Right atrium auricular region (tissue), 2 donors: ENCODE results near the gene KRTAP16-1. TPM values are rescaled to one million over a fixed set of nuclear protein-coding genes. Genes with fewer than 3 reads are reported as not detected.
"Not testable (repeated sequence)": the region's sequence is repeated elsewhere in the genome, so short reads cannot be mapped to it uniquely, and the experiment has no call there.

Source experiments
- DNase-seq: peaks from one replicate; pipeline ENCODE4 v3.0.0-alpha.2; 2019; ENCODE audit warnings: low spot score
- H3K27ac ChIP-seq, 2 donors: fragments of 200-600 bp; sonication (generic); 1 replicate in 1 of 2; 2 replicates in 1 of 2; pipeline ENCODE4 v1.5.1; 2016 to 2019
- H3K27me3 ChIP-seq, 2 donors: fragments of 200-600 bp; sonication (generic); one replicate each; pipeline versions ENCODE4 v1.5.1 to v1.6.0; 2017 to 2019
- H3K36me3 ChIP-seq: fragments of 200-600 bp; sonication (generic); one replicate; pipeline ENCODE4 v1.5.1; 2016
- H3K4me1 ChIP-seq, 2 donors: fragments of 200-600 bp; sonication (generic); one replicate each; pipeline versions ENCODE4 v1.5.1 to v1.6.0; 2017 to 2019
- H3K4me3 ChIP-seq, 2 donors: fragments of 200-600 bp; sonication (generic); 1 replicate in 1 of 2; 2 replicates in 1 of 2; pipeline ENCODE4 v1.5.1; 2017 to 2019; ENCODE audit warnings: mild to moderate bottlenecking in 1 of 2, moderate library complexity in 1 of 2
- H3K9me3 ChIP-seq, 2 donors: fragments of 200-600 bp; sonication (generic); one replicate each; pipeline ENCODE4 v1.5.1; 2019
- CTCF ChIP-seq, 2 donors: fragments of 200-600 bp; sonication (generic); IDR thresholded peaks; one replicate each; pipeline ENCODE4 v1.5.1; 2019; ENCODE audit warnings: antibody characterized with exemption in 2 of 2
- total RNA-seq, 2 donors: library from RNA; depleted of rRNA; stranded (reverse); fragments of >200 nt; gene quantifications; one replicate each; pipeline ENCODE4 v1.1.0, GENCODE V29; 2016

Gene KRTAP16-1, protein sequence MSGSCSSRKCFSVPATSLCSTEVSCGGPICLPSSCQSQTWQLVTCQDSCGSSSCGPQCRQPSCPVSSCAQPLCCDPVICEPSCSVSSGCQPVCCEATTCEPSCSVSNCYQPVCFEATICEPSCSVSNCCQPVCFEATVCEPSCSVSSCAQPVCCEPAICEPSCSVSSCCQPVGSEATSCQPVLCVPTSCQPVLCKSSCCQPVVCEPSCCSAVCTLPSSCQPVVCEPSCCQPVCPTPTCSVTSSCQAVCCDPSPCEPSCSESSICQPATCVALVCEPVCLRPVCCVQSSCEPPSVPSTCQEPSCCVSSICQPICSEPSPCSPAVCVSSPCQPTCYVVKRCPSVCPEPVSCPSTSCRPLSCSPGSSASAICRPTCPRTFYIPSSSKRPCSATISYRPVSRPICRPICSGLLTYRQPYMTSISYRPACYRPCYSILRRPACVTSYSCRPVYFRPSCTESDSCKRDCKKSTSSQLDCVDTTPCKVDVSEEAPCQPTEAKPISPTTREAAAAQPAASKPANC
- not detected for total RNA-seq

DNA sequence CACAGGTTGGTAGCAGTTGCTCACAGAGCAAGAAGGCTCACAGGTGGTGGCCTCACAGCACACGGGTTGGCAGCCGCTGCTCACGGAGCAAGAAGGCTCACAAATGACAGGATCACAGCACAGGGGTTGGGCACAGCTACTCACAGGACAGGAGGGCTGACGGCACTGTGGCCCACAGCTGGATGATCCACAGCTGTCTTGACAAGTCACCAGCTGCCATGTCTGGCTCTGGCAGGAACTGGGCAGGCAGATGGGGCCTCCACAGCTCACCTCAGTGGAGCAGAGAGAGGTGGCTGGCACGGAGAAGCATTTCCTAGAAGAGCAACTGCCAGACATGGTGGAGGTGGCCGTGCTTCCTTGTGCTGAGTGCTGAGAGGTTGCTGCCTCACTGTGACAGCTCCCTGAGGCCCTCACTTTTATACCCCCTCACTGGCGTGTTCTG is at the start of gene KRTAP16-1:
TSS of gene KRTAP16-1 (minus strand) at position 392 of the 442 bp plus-strand sequence. CDS start at position 336, 56 bp downstream.
- Histone ChIP-seq H3K9me3 (no peaks in the 10 kb centered on the region), H3K27ac (no peak within 1 kb of the TSS), H3K36me3 (no peaks in the 10 kb centered on the region), H3K4me3 (peak within 1 kb of the TSS in 1 of 2 donors; percentile 3), H3K4me1 (no peaks in the 10 kb centered on the region), H3K27me3 (no peaks in the 10 kb centered on the region)
- TF ChIP-seq CTCF (IDR thresholded peaks at IDR 0.05), result no peak
- no peak for DNase-seq

GRCh38 chr17:41354536-41354935 is 45.4 kb upstream of the KRTAP16-1 start:
- DNase-seq, result no peak
- no peaks in the 10 kb centered on the region for H3K27me3 ChIP-seq
- no peak overlapping the region for H3K4me3 ChIP-seq
- H3K36me3 ChIP-seq, result no peaks in the 10 kb centered on the region
- no peak for TF ChIP-seq CTCF (IDR thresholded peaks at IDR 0.05)
- H3K4me1 ChIP-seq, result no peaks in the 10 kb centered on the region
- no peak overlapping the region for H3K27ac ChIP-seq
- peaks cover 0 to 8% of the 10 kb centered on the region in 2 donors for H3K9me3 ChIP-seq

GRCh38 chr17:41352597-41353366 is 43.7 kb upstream of the KRTAP16-1 start:
- H3K27ac ChIP-seq, result no peak overlapping the region
- no peaks in the 10 kb centered on the region for H3K27me3 ChIP-seq
- H3K4me1 ChIP-seq, result no peaks in the 10 kb centered on the region
- H3K36me3 ChIP-seq, result no peaks in the 10 kb centered on the region
- H3K4me3 ChIP-seq, result no peak overlapping the region
- no peak for DNase-seq
- no peak for TF ChIP-seq CTCF (IDR thresholded peaks at IDR 0.05)
- peaks cover 0 to 8% of the 10 kb centered on the region in 2 donors for H3K9me3 ChIP-seq

DNA sequence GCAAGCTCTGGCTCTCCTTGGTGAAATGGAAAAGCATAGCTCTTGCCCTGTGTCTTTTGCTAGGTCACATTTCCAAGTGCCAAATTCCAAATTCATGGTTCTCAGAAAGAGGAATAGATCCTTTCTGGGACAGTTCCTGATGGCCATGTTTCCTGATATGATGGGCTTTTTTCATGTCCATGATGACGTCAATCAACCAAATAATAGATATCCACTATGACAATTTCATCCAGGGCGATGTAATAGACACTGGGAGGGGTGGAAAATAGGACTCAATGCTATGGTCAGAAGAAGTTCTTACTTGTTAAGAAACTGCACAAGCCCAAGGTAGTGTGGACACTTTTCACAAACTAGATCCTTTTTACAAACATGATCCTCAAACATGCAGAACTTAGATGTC is 42.1 kb upstream of the KRTAP16-1 start:
- Histone ChIP-seq H3K9me3 (peaks cover 0 to 2% of the 10 kb centered on the region in 2 donors), H3K27me3 (no peaks in the 10 kb centered on the region), H3K4me3 (no peak overlapping the region), H3K36me3 (no peaks in the 10 kb centered on the region), H3K4me1 (no peaks in the 10 kb centered on the region), H3K27ac (no peak overlapping the region)
- DNase-seq, result no peak
- no peak for TF ChIP-seq CTCF (IDR thresholded peaks at IDR 0.05)

- not testable (repeated sequence) for DNase-seq, H3K27me3 ChIP-seq, H3K36me3 ChIP-seq, H3K4me1 ChIP-seq, H3K27ac ChIP-seq, H3K9me3 ChIP-seq, H3K4me3 ChIP-seq
These were observed 41.3 kb upstream of the KRTAP16-1 start, which contains the start of gene KRT33A for GRCh38 chr17:41350381-41350878. TSS of gene KRT33A (minus strand) at chr17:41350828. CDS start at chr17:41350767, 61 bp downstream.
